HCT116 (cell line): ENCODE measurements around the gene RNF39. TPM values are rescaled to one million over a fixed set of nuclear protein-coding genes. Genes with fewer than 3 reads are reported as not detected.
A peak's percentile ranks its signal among the peaks of the same experiment; 100 is the strongest.

Source experiments
- ATAC-seq: fragments of 200-7000 bp; cut with Tn5 transposase; 2 replicates; pipeline ENCODE4 v1.9.1; 2020; ENCODE audit warnings: mild to moderate bottlenecking, moderate library complexity
- BruUV-seq: library from RNA; stranded (reverse); fragments of 400-500 nt; replicated peaks from 2 replicates; lab custom pipeline; 2021; lab: Mats Ljungman, UMichigan
- CTCF ChIA-PET: fragments of 300-600 bp; sonication (Branson Sonifier 250); formaldehyde crosslinking; loops from one replicate; lab custom pipeline; 2021; ENCODE audit warnings: antibody characterized with exemption; lab: Charles Lee
- POLR2A ChIA-PET: fragments of 300-600, 350-600 bp; sonication (Branson Sonifier 250); formaldehyde crosslinking; loops from one replicate; lab custom pipeline; 2021; ENCODE audit warnings: antibody characterized with exemption; lab: Charles Lee
- RAD21 ChIA-PET, 2 experiments: fragments of 300-600 bp; sonication (Branson Sonifier 250); formaldehyde crosslinking; loops; one replicate each; lab custom pipeline; 2023; ENCODE audit warnings: low total read pairs in 2 of 2; ENCODE audit not compliant: uncharacterized antibody in 2 of 2, unreplicated experiment in 2 of 2, low non-redundant PET in 1 of 2; lab: Charles Lee
- DNase-seq: peaks from one replicate; pipeline ENCODE4 v3.0.0-alpha.2; 2010; ENCODE audit warnings: low read depth, low spot score
- H2AFZ ChIP-seq: fragments of 200-600 bp; shearing (Covaris generic), sonication (generic); 2 replicates; pipeline ENCODE4 v1.6.1; 2017; ENCODE audit warnings: low read depth, mixed run types, mixed read lengths, antibody characterized with exemption, low read length; ENCODE audit not compliant: poor library complexity, severe bottlenecking
- H3K27ac ChIP-seq: 2 replicates; pipeline ENCODE4 v1.5.1; 2012; ENCODE audit warnings: low read depth, low read length
- H3K27me3 ChIP-seq: fragments of 200-600 bp; sonication (generic); 2 replicates; pipeline ENCODE4 v1.6.1; 2016; ENCODE audit warnings: mixed run types, low read length, mixed read lengths; ENCODE audit not compliant: insufficient read depth
- H3K36me3 ChIP-seq, 2 experiments: fragments of 200-500 bp in 1 of 2; fragments of 200-600 bp in 1 of 2; sonication (Bioruptor generic) in 1 of 2; sonication (generic) in 1 of 2; 2 replicates each; pipeline versions ENCODE4 v1.5.1 to v1.6.1; 2014 to 2016; ENCODE audit warnings: low read length in 2 of 2, inconsistent platforms in 1 of 2, mixed read lengths in 1 of 2, mixed run types in 1 of 2; ENCODE audit not compliant: insufficient read depth in 2 of 2, control insufficient read depth in 1 of 2
- H3K4me1 ChIP-seq, 2 experiments: fragments of 200-600 bp in 1 of 2; sonication (generic) in 1 of 2; 2 replicates each; pipeline versions ENCODE4 v1.5.1 to v1.6.1; 2012 to 2017; ENCODE audit warnings: low read length in 2 of 2, inconsistent platforms in 1 of 2, mild to moderate bottlenecking in 1 of 2, mixed read lengths in 1 of 2, mixed run types in 1 of 2, moderate library complexity in 1 of 2; ENCODE audit not compliant: insufficient read depth in 2 of 2, control insufficient read depth in 1 of 2
- H3K4me2 ChIP-seq: fragments of 200-600 bp; sonication (generic); 2 replicates; pipeline ENCODE4 v1.6.1; 2017; ENCODE audit warnings: mixed run types, low read length, mixed read lengths
- H3K4me3 ChIP-seq, 2 experiments: fragments of 200-600 bp in 1 of 2; sonication (generic) in 1 of 2; replicated peaks in 1 of 2; 2 replicates each; pipeline ENCODE4 v1.5.1; 2011 to 2016; ENCODE audit warnings: low read length in 2 of 2, control low read depth in 1 of 2, low read depth in 1 of 2, mild to moderate bottlenecking in 1 of 2, mixed read lengths in 1 of 2, mixed run types in 1 of 2
- H3K79me2 ChIP-seq: fragments of 200-600 bp; sonication (generic); 2 replicates; pipeline ENCODE4 v1.6.1; 2017; ENCODE audit warnings: mild to moderate bottlenecking, mixed run types, low read length, moderate library complexity, mixed read lengths; ENCODE audit not compliant: insufficient read depth
- H3K9ac ChIP-seq: fragments of 200-600 bp; sonication (generic); 2 replicates; pipeline ENCODE4 v1.6.1; 2016; ENCODE audit warnings: low read length, mixed read lengths
- H3K9me2 ChIP-seq: fragments of 200-600 bp; sonication (generic), shearing (Covaris generic); 2 replicates; pipeline ENCODE4 v1.6.1; 2017; ENCODE audit warnings: mixed run types, mild to moderate bottlenecking, moderate library complexity; ENCODE audit not compliant: insufficient read depth
- H3K9me3 ChIP-seq, 2 experiments: fragments of 200-500 bp in 1 of 2; fragments of 200-600 bp in 1 of 2; sonication (Bioruptor generic) in 1 of 2; sonication (generic) in 1 of 2; 2 replicates each; pipeline ENCODE4 v1.6.1; 2014 to 2017; ENCODE audit warnings: low read length in 2 of 2, mixed read lengths in 2 of 2, inconsistent platforms in 1 of 2, low read depth in 1 of 2, mild to moderate bottlenecking in 1 of 2, mixed run types in 1 of 2, moderate library complexity in 1 of 2; ENCODE audit not compliant: control insufficient read depth in 1 of 2, insufficient read depth in 1 of 2
- H4K20me1 ChIP-seq: fragments of 200-600 bp; sonication (generic), shearing (Covaris generic); 2 replicates; pipeline ENCODE4 v1.6.1; 2017; ENCODE audit warnings: mixed run types, mild to moderate bottlenecking, moderate library complexity; ENCODE audit not compliant: insufficient read depth
- CBX3 ChIP-seq: IDR thresholded peaks from 2 replicates; pipeline ENCODE4 v1.6.1; 2012; ENCODE audit warnings: low read depth
- CTCF ChIP-seq, 3 experiments: fragments of 200-600 bp in 1 of 3; sonication (generic) in 1 of 3; IDR thresholded peaks in 2 of 3; conservative IDR thresholded peaks in 1 of 3; 2 replicates each; pipeline ENCODE4 v1.5.1; 2012 to 2017; ENCODE audit warnings: low read depth in 2 of 3, low read length in 2 of 3, antibody characterized with exemption in 1 of 3, borderline replicate concordance in 1 of 3, control low read depth in 1 of 3, mild to moderate bottlenecking in 1 of 3, mixed read lengths in 1 of 3, mixed run types in 1 of 3, moderate library complexity in 1 of 3; ENCODE audit not compliant: insufficient read depth in 1 of 3
- ELF1 ChIP-seq: IDR thresholded peaks from 2 replicates; pipeline ENCODE4 v1.6.1; 2012; ENCODE audit warnings: low read depth, borderline replicate concordance
- MAX ChIP-seq: IDR thresholded peaks from 2 replicates; pipeline ENCODE4 v1.6.1; 2012
- POLR2AphosphoS5 ChIP-seq: IDR thresholded peaks from 2 replicates; pipeline ENCODE4 v1.6.1; 2011; ENCODE audit warnings: mild to moderate bottlenecking, low read depth, low read length, moderate library complexity
- RAD21 ChIP-seq: IDR thresholded peaks from 2 replicates; pipeline ENCODE4 v1.6.1; 2012; ENCODE audit warnings: low read depth, mild to moderate bottlenecking
- SP1 ChIP-seq: IDR thresholded peaks from 2 replicates; pipeline ENCODE4 v1.6.1; 2012; ENCODE audit warnings: low read depth
- SRF ChIP-seq: IDR thresholded peaks from 2 replicates; pipeline ENCODE4 v1.6.1; 2012; ENCODE audit warnings: low read depth
- TCF7L2 ChIP-seq: IDR thresholded peaks from 2 replicates; pipeline ENCODE4 v1.7.0; 2011; ENCODE audit warnings: borderline replicate concordance, inconsistent platforms; ENCODE audit not compliant: insufficient read depth, insufficient read length; ENCODE audit errors: extremely low read depth
- YY1 ChIP-seq: IDR thresholded peaks from 2 replicates; pipeline ENCODE4 v1.6.1; 2011; ENCODE audit warnings: low read length, low read depth, moderate library complexity, mild to moderate bottlenecking; ENCODE audit not compliant: insufficient replicate concordance; ENCODE audit errors: extremely low read depth
- ZFX ChIP-seq: fragments of 450-650 bp; IDR thresholded peaks from 2 replicates; pipeline ENCODE4 v1.6.1; 2017
- ZNF274 ChIP-seq: fragments of 200-500 bp; sonication (Bioruptor generic); IDR thresholded peaks from 2 replicates; pipeline ENCODE4 v1.6.1; 2014; ENCODE audit warnings: mild to moderate bottlenecking, low read depth, low read length, inconsistent platforms
- intact Hi-C: fragments of 100-400 bp; cut with micrococcal nuclease; formaldehyde crosslinking; loops from 2 replicates; pipeline ENCODE4 v1.10.0; 2022
- total RNA-seq: library from RNA; stranded (reverse); gene quantifications from one replicate; pipeline ENCODE4 v1.2.1, GENCODE V29; 2021; ENCODE audit not compliant: unreplicated experiment

The RNF39 gene
- total RNA-seq, 1 experiment from 2014 or later = 0.22 TPM

GRCh38 chr6:30100154-30100553, 24.6 kb upstream of the RNF39 start (continued):
- no peak for TF ChIP-seq CTCF (IDR thresholded peaks at IDR 0.05 in 2 of 3, conservative IDR thresholded peaks at IDR 0.05 in 1 of 3; ENCODE audit: borderline replicate concordance in 1 of 3, insufficient read depth in 1 of 3, low read depth in 2 of 3, low read length in 2 of 3)
- no peak for TF ChIP-seq RAD21
- TF ChIP-seq ELF1 = no peak
- TF ChIP-seq POLR2AphosphoS5 = no peak
- no peak for TF ChIP-seq YY1

- H3K4me2 ChIP-seq = peak overlapping the region; percentile 47
- TF ChIP-seq TCF7L2 (peak; percentile 65), SRF (no peak), ZNF274 (no peak), ZFX (no peak), CBX3 (0 out of 2 replicates have a peak, but pooled peaks have one; percentile 22), MAX (peak; percentile 31; the same call in 1 of the 2 replicates), ELF1 (no peak), SP1 (peak; percentile 40; the same call in 1 of the 2 replicates)
- no peak overlapping the region for H3K27ac ChIP-seq
- CTCF ChIA-PET = interaction anchor here (1.2 kb wide), 1 partner anchor 33 kb away, joined by 3 read pairs; no protein-coding TSS in a partner anchor
- no peaks in the 10 kb centered on the region for H3K9me3 ChIP-seq
- no peak overlapping the region for H3K9ac ChIP-seq
- H3K9me2 ChIP-seq = no peaks in the 10 kb centered on the region
- no peaks in the 10 kb centered on the region for H3K36me3 ChIP-seq
- DNase-seq = no peak
- RAD21 ChIA-PET = no interaction called here
- H3K4me3 ChIP-seq = no peak overlapping the region
- BruUV-seq = no TSS peak
- no peak for ATAC-seq
- no peak overlapping the region for H2AFZ ChIP-seq
- peaks cover 23 to 66% of the 10 kb centered on the region in 2 experiments for H3K4me1 ChIP-seq
- H3K79me2 ChIP-seq = no peaks in the 10 kb centered on the region
- intact Hi-C loops = no loop called here
- no peaks in the 10 kb centered on the region for H3K27me3 ChIP-seq
- POLR2A ChIA-PET = no interaction called here
- no peaks in the 10 kb centered on the region for H4K20me1 ChIP-seq
These were observed 22.6 kb upstream of the RNF39 start for GRCh38 chr6:30097902-30098768.
